K562 (cell line): ENCODE results near the gene OSGIN1. TPM values are rescaled to one million over a fixed set of nuclear protein-coding genes. Genes with fewer than 3 reads are reported as not detected.

ENCODE experiments used
- ATAC-seq: fragments of 200-7000 bp; cut with Tn5 transposase; 3 replicates; pipeline ENCODE4 v1.9.1; 2020; ENCODE audit warnings: moderate library complexity
- BruUV-seq: library from RNA; stranded (reverse); fragments of 400-500 nt; replicated peaks from 2 replicates; lab custom pipeline; 2021; lab: Mats Ljungman, UMichigan
- CTCF ChIA-PET: fragments of 300-600 bp; formaldehyde crosslinking; extraction: SDS; loops from one replicate; lab custom pipeline; 2021; ENCODE audit warnings: low intra/inter-chr PET ratio; lab: Yijun Ruan, JAX
- POLR2A ChIA-PET: fragments of 300-600, 350-650 bp; sonication (Branson Sonifier 250); formaldehyde crosslinking; extraction: SDS; loops from one replicate; lab custom pipeline; 2021; ENCODE audit warnings: antibody characterized with exemption, inconsistent platforms; lab: Yijun Ruan, JAX
- DNase-seq, 4 experiments: peaks; one replicate each; pipeline versions ENCODE4 v3.0.0 to v3.0.0-alpha.2; 2011 to 2018; ENCODE audit warnings: low spot score in 3 of 4, mixed read lengths in 3 of 4; ENCODE audit errors: extremely low read depth in 1 of 4
- FAIRE-seq: peaks from 2 replicates; lab custom pipeline; 2011; peaks lifted over from hg19 to GRCh38; lab: Jason Lieb, UNC
- H2AFZ ChIP-seq: 2 replicates; pipeline ENCODE4 v1.6.0; 2011; ENCODE audit warnings: low read depth, low read length, control low read depth, inconsistent platforms
- H3K27ac ChIP-seq: fragments of 200-600 bp; 3 replicates; pipeline ENCODE4 v1.8.0; 2011; ENCODE audit warnings: low read depth, mild to moderate bottlenecking, control low read depth, inconsistent platforms, low read length, moderate library complexity, mixed read lengths; ENCODE audit errors: extremely low read depth
- H3K27me3 ChIP-seq, 2 experiments: fragments of 300-600 bp in 1 of 2; 2 replicates in 1 of 2; 3 replicates in 1 of 2; pipeline versions ENCODE4 v1.6.0 to v1.8.0; 2011; ENCODE audit warnings: inconsistent platforms in 2 of 2, low read length in 2 of 2, mild to moderate bottlenecking in 1 of 2, mixed read lengths in 1 of 2, moderate library complexity in 1 of 2; ENCODE audit not compliant: control insufficient read depth in 2 of 2, insufficient read depth in 2 of 2
- H3K36me3 ChIP-seq: fragments of 300-600 bp; 3 replicates; pipeline ENCODE4 v1.8.0; 2011; ENCODE audit warnings: mild to moderate bottlenecking, low read length, inconsistent platforms; ENCODE audit not compliant: control insufficient read depth, insufficient read depth
- H3K4me1 ChIP-seq, 2 experiments: fragments of 200-600 bp in 1 of 2; replicated peaks in 1 of 2; 2 replicates in 1 of 2; 3 replicates in 1 of 2; pipeline versions ENCODE4 v1.5.1 to v1.8.0; 2011; ENCODE audit warnings: inconsistent platforms in 2 of 2, low read length in 2 of 2, mild to moderate bottlenecking in 1 of 2, mixed read lengths in 1 of 2, moderate library complexity in 1 of 2; ENCODE audit not compliant: control insufficient read depth in 2 of 2, insufficient read depth in 2 of 2
- H3K4me2 ChIP-seq: 2 replicates; pipeline ENCODE4 v1.6.1; 2011; ENCODE audit warnings: low read length, control low read depth, inconsistent platforms, mixed read lengths; ENCODE audit not compliant: insufficient read depth
- H3K4me3 ChIP-seq: fragments of 200-600 bp; sonication (generic), shearing (Covaris generic); 2 replicates; pipeline ENCODE4 v1.5.1; 2016; ENCODE audit warnings: control low read depth, inconsistent platforms
- H3K79me2 ChIP-seq: fragments of 200-600 bp; 3 replicates; pipeline ENCODE4 v1.8.0; 2011; ENCODE audit warnings: low read length, inconsistent platforms; ENCODE audit not compliant: control insufficient read depth, insufficient read depth
- H3K9ac ChIP-seq, 2 experiments: 2 replicates each; pipeline versions ENCODE4 v1.6.0 to v1.6.1; 2011; ENCODE audit warnings: low read depth in 2 of 2, low read length in 2 of 2, control low read depth in 1 of 2, inconsistent platforms in 1 of 2, mild to moderate bottlenecking in 1 of 2, mixed read lengths in 1 of 2; ENCODE audit not compliant: insufficient read depth in 1 of 2
- H3K9me1 ChIP-seq: one replicate; pipeline ENCODE4 v1.6.0; 2011; ENCODE audit warnings: inconsistent platforms, mild to moderate bottlenecking, low read length, moderate library complexity; ENCODE audit not compliant: control insufficient read depth, insufficient read depth
- H3K9me3 ChIP-seq: replicated peaks from 2 replicates; pipeline ENCODE4 v1.5.1; 2011; ENCODE audit warnings: low read depth, low read length, inconsistent platforms; ENCODE audit not compliant: control insufficient read depth, insufficient read depth
- H4K20me1 ChIP-seq: replicated peaks from 2 replicates; pipeline ENCODE4 v1.6.1; 2011; ENCODE audit warnings: low read length, inconsistent platforms, mixed read lengths; ENCODE audit not compliant: control insufficient read depth, insufficient read depth
- CEBPB ChIP-seq: fragments of 450-650 bp; IDR thresholded peaks from 2 replicates; pipeline ENCODE4 v1.6.1; 2016; ENCODE audit warnings: missing genetic modification characterization, missing compliant biosample characterization
- DIDO1 ChIP-seq: fragments of 450-650 bp; IDR thresholded peaks from 2 replicates; pipeline ENCODE4 v1.6.1; 2016; ENCODE audit warnings: low read depth, missing biosample characterization, missing genetic modification characterization
- GABPA ChIP-seq: fragments of 200-800 bp; sonication (Bioruptor generic); conservative IDR thresholded peaks from 2 replicates; pipeline ENCODE4 v1.6.1; 2016; ENCODE audit warnings: low read depth, missing genetic modification characterization, missing compliant biosample characterization
- JUND ChIP-seq, 2 experiments: IDR thresholded peaks; 2 replicates in 1 of 2; 3 replicates in 1 of 2; pipeline ENCODE4 v1.6.1; 2011; ENCODE audit warnings: borderline replicate concordance in 2 of 2, low read depth in 2 of 2, low read length in 2 of 2, improper control_type of control experiment in 1 of 2, missing biosample characterization in 1 of 2, missing genetic modification characterization in 1 of 2, missing genetic modification reagents in 1 of 2
- KAT8 ChIP-seq: fragments of 450-650 bp; IDR thresholded peaks from 2 replicates; pipeline ENCODE4 v1.6.1; 2016; ENCODE audit warnings: low read depth, mild to moderate bottlenecking
- MYNN ChIP-seq, 2 experiments: sonication (generic); formaldehyde crosslinking in 1 of 2; IDR thresholded peaks; 2 replicates each; pipeline versions ENCODE4 v1.5.0 to v1.6.1; 2016 to 2020; ENCODE audit warnings: antibody characterized with exemption in 1 of 2, missing genetic modification reagents in 1 of 2
- NBN ChIP-seq: fragments of 450-650 bp; IDR thresholded peaks from 2 replicates; pipeline ENCODE4 v1.6.1; 2016; ENCODE audit warnings: low read depth, mild to moderate bottlenecking
- RFX1 ChIP-seq: fragments of 450-650 bp; IDR thresholded peaks from 2 replicates; pipeline ENCODE4 v1.6.1; 2016; ENCODE audit warnings: mild to moderate bottlenecking, moderate library complexity
- SMARCB1 ChIP-seq: IDR thresholded peaks from 2 replicates; pipeline ENCODE4 v1.6.1; 2011; ENCODE audit warnings: improper control_type of control experiment, low read depth; ENCODE audit not compliant: insufficient read length
- SREBF2 ChIP-seq: sonication (generic); formaldehyde crosslinking; IDR thresholded peaks from 2 replicates; pipeline ENCODE4 v1.4.0; 2020; ENCODE audit warnings: mild to moderate bottlenecking, missing genetic modification reagents
- ZNF175 ChIP-seq: fragments of 200-800 bp; sonication (Bioruptor generic); IDR thresholded peaks from 2 replicates; pipeline ENCODE4 v1.6.1; 2016; ENCODE audit warnings: low read depth, mild to moderate bottlenecking, missing genetic modification characterization, missing compliant biosample characterization
- ZNF197 ChIP-seq: fragments of 200-800 bp; sonication (Bioruptor generic); IDR thresholded peaks from 2 replicates; pipeline ENCODE4 v1.6.1; 2016; ENCODE audit warnings: low read depth, missing genetic modification characterization, missing compliant biosample characterization
- ZNF431 ChIP-seq: sonication (generic); formaldehyde crosslinking; IDR thresholded peaks from 2 replicates; pipeline ENCODE4 v1.8.0; 2022; ENCODE audit warnings: mild to moderate bottlenecking, missing genetic modification reagents
- ZNF79 ChIP-seq: fragments of 250-450 bp; sonication (Bioruptor Pico); IDR thresholded peaks from 2 replicates; pipeline ENCODE4 v1.4.0; 2020; ENCODE audit warnings: low read depth, mild to moderate bottlenecking, moderate library complexity
- WGBS: fragments of 100-300 bp; shearing (Covaris generic); methylation state at CpG from one replicate; pipeline ENCODE4 v1.1.6; 2016; ENCODE audit warnings: low coverage, mixed read lengths; ENCODE audit not compliant: insufficient coverage; ENCODE audit errors: missing lambda C conversion rate; 5-methylcytosine and 5-hydroxymethylcytosine counted together
- in situ Hi-C: fragments of 300-500 bp; cut with MboI; formaldehyde crosslinking; loops from 4 replicates; pipeline ENCODE4 v1.15.0; 2018; ENCODE audit warnings: inconsistent platforms, mixed read lengths
- intact Hi-C: fragments of 100-400 bp; cut with micrococcal nuclease; formaldehyde crosslinking; loops from 2 replicates; pipeline ENCODE4 v1.14.2; 2022
- polyA plus RNA-seq, 8 experiments: library from polyadenylated mRNA; depleted of rRNA in 4 of 8; stranded (reverse) in 5 of 8; unstranded in 3 of 8; fragments of >200 nt; fragmentation: Nextera tagmentation in 2 of 8; fragmentation: Illumina TruSeq in 1 of 8; extraction: Ambion mirVana in 2 of 8; extraction: Trizol in 1 of 8; gene quantifications; 2 replicates each; pipeline versions ENCODE4 v1.2.1 to v1.2.3, GENCODE V29; 2011 to 2014; ENCODE audit warnings: inconsistent platforms in 1 of 8, missing spikeins in 1 of 8
- total RNA-seq, 7 experiments: library from RNA; depleted of rRNA in 6 of 7; stranded (reverse); fragments of >200 nt in 6 of 7; fragmentation: Illumina TruSeq in 2 of 7; extraction: Trizol in 2 of 7; gene quantifications; 2 replicates each; pipeline versions ENCODE4 v1.2.1 to v1.2.3, GENCODE V29; 2011 to 2021; ENCODE audit warnings: low replicate concordance in 1 of 7
- TF ChIP-seq, protein P1 (sequence below): IDR thresholded peaks from 2 replicates; pipeline ENCODE4 v1.6.1; 2016; ENCODE audit warnings: missing genetic modification characterization, missing compliant biosample characterization

Gene OSGIN1
- total and polyA plus RNA-seq, 9 of the 15 experiments (the other 6 are each of a cell fraction or from before 2014, with no cell fraction given) = 0.03 to 3.6 (median 1.6) TPM

DNA sequence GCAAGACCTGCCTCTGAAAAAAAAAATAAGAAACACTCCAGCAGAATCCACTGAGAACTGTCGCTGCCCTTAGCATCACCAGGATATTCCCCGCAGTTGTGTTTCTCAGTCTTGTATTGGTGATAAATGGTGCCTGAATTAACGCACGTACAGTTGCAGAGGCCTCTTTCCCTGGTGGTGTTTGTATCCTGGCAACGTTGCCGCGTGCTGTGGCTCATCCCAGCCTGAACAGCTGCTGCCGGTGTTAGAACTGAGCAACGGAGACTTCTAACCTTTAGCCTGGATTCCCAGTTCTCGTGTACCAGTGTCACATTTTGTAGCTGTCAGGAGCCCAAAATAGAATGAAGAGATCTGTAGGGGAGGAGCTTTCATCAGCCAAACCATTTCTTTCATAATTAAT, 49.3 kb upstream of the OSGIN1 start:
- no TSS peak for BruUV-seq

DNA sequence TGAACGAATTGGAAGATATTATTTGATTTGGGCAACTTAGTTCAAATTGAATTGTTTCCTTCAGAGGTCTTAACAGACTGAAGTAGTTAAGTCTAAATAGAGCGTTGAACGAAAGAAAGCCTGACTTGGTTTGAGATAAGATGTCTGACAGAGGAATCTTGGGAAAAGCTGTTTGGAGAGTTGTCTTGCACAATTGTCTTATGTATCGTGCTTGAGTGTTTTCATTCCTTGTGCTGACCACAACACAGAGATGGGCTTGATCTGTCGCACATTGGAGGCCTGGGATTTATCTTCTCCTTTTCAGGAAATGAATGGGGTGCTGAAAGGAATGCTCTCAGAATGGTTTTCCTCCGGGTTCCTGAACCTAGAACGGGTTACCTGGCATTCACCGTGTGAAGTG, 46.4 kb upstream of the OSGIN1 start:
- Histone ChIP-seq H3K4me3 (no peak overlapping the region), H3K27me3 (peaks cover 7 to 28% of the 10 kb centered on the region in 2 experiments; a peak in 3 of 5 replicates), H3K36me3 (no peaks in the 10 kb centered on the region), H3K9me3 (no peaks in the 10 kb centered on the region), H3K79me2 (no peaks in the 10 kb centered on the region), H2AFZ (no peak overlapping the region), H3K4me1 (no peaks in the 10 kb centered on the region), H3K27ac (no peak overlapping the region), H4K20me1 (no peaks in the 10 kb centered on the region; the same call in none of the 2 replicates), H3K4me2 (no peak overlapping the region), H3K9ac (no peak overlapping the region), H3K9me1 (no peaks in the 10 kb centered on the region)
- in situ Hi-C loops (no loop called here), intact Hi-C loops (no loop called here)
- no peak for FAIRE-seq
- no peak for TF ChIP-seq ZNF175 (CRISPR knock-in tag)
- TF ChIP-seq MYNN (IDR thresholded peaks at IDR 0.05) = no peak
- TF ChIP-seq MYNN (CRISPR knock-in tag; IDR thresholded peaks at IDR 0.05) = no peak
- peak; percentile 57 for TF ChIP-seq CEBPB (tag)
- no peak for TF ChIP-seq JUND (IDR thresholded peaks at IDR 0.05; ENCODE audit: borderline replicate concordance, low read depth, low read length)
- no peak for TF ChIP-seq JUND (tag; IDR thresholded peaks at IDR 0.05; ENCODE audit: borderline replicate concordance, low read depth, low read length)
- TF ChIP-seq, protein P1, sequence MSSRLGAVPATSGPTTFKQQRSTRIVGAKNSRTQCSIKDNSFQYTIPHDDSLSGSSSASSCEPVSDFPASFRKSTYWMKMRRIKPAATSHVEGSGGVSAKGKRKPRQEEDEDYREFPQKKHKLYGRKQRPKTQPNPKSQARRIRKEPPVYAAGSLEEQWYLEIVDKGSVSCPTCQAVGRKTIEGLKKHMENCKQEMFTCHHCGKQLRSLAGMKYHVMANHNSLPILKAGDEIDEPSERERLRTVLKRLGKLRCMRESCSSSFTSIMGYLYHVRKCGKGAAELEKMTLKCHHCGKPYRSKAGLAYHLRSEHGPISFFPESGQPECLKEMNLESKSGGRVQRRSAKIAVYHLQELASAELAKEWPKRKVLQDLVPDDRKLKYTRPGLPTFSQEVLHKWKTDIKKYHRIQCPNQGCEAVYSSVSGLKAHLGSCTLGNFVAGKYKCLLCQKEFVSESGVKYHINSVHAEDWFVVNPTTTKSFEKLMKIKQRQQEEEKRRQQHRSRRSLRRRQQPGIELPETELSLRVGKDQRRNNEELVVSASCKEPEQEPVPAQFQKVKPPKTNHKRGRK (tag) = no peak
- TF ChIP-seq NBN = no peak
- TF ChIP-seq ZNF79 (CRISPR knock-in tag) = no peak
- TF ChIP-seq GABPA = no peak
- 10% methylated on average over 8 of the region's 8 CpGs for WGBS
- no peak for DNase-seq
- BruUV-seq = no TSS peak
- no peak for ATAC-seq
- POLR2A ChIA-PET = no interaction called here
- CTCF ChIA-PET = no interaction called here

More for the DNA sequence above, 49.3 kb upstream of the OSGIN1 start:
- Histone ChIP-seq H3K9me1 (no peaks in the 10 kb centered on the region), H3K79me2 (peaks cover 5% of the 10 kb centered on the region; the same call in 1 of the 3 replicates), H4K20me1 (no peaks in the 10 kb centered on the region; the same call in none of the 2 replicates), H3K4me2 (no peak overlapping the region), H3K4me1 (peaks cover 5 to 10% of the 10 kb centered on the region in 2 experiments; a peak in 4 of 5 replicates), H2AFZ (no peak overlapping the region), H3K4me3 (no peak overlapping the region), H3K36me3 (no peaks in the 10 kb centered on the region), H3K27ac (no peak overlapping the region), H3K9me3 (no peaks in the 10 kb centered on the region), H3K27me3 (peaks cover 7 to 24% of the 10 kb centered on the region in 2 experiments; a peak in 3 of 5 replicates), H3K9ac (no peak overlapping the region)
- peak; percentile 29; the same call in 1 of the 2 replicates for TF ChIP-seq RFX1
- no peak for TF ChIP-seq ZNF197
- TF ChIP-seq KAT8 = no peak
- no peak for TF ChIP-seq DIDO1 (tag)
- no peak for TF ChIP-seq ZNF431
- TF ChIP-seq SREBF2 (CRISPR knock-in tag) = no peak
- TF ChIP-seq SMARCB1 = no peak
- WGBS = 23% methylated on average over 10 of the region's 10 CpGs
- in situ Hi-C loops = no loop called here
- no peak for FAIRE-seq
- DNase-seq = no peak
- POLR2A ChIA-PET = interaction anchor here (0.6 to 0.8 kb wide), 2 partner anchors 20 to 120 kb away, joined by 3 read pairs; no protein-coding TSS in a partner anchor
- intact Hi-C loops = no loop called here
- CTCF ChIA-PET = no interaction called here
- ATAC-seq = no peak
